PC-9 (cell line): ENCODE results near the gene DDX42.

Source experiments
- CTCF ChIP-seq: fragments of 200-600 bp; sonication (generic); conservative IDR thresholded peaks from 2 replicates; pipeline ENCODE4 v1.6.1; 2017; ENCODE audit warnings: mixed run types, antibody characterized with exemption, mild to moderate bottlenecking, moderate library complexity
- EZH2 ChIP-seq: fragments of 200-600 bp; sonication (generic); IDR thresholded peaks from 2 replicates; pipeline ENCODE4 v1.8.0; 2017; ENCODE audit warnings: antibody characterized with exemption, low read depth

- no peak for TF ChIP-seq CTCF
- TF ChIP-seq EZH2, result no peak
These were observed 45.2 kb downstream of the DDX42 start for GRCh38 chr17:63819131-63819530.
